Neural cell (in vitro differentiated cells): ENCODE measurements around the gene RPUSD3. TPM values are rescaled to one million over a fixed set of nuclear protein-coding genes. Genes with fewer than 3 reads are reported as not detected.

Experiments
- H2AFZ ChIP-seq: fragments of 200-600, 300-800 bp; sonication (generic), shearing (Covaris generic); 2 replicates; pipeline ENCODE4 v1.6.0; 2014; ENCODE audit warnings: low read depth, mild to moderate bottlenecking, antibody characterized with exemption, low read length, moderate library complexity
- H3F3A ChIP-seq: fragments of 200-600 bp; shearing (Covaris generic); 2 replicates; pipeline ENCODE4 v1.6.1; 2016; ENCODE audit warnings: mild to moderate bottlenecking, moderate library complexity, mixed read lengths, antibody characterized with exemption, low read length; ENCODE audit not compliant: insufficient read depth, poor library complexity, severe bottlenecking
- H3K27ac ChIP-seq: fragments of 200-600, 300-800 bp; sonication (generic), shearing (Covaris generic); 2 replicates; pipeline ENCODE4 v1.5.1; 2014; ENCODE audit warnings: mild to moderate bottlenecking, low read length, moderate library complexity
- H3K27me3 ChIP-seq: fragments of 300-800, 200-600 bp; sonication (generic), shearing (Covaris generic); 2 replicates; pipeline ENCODE4 v1.6.0; 2014; ENCODE audit warnings: mild to moderate bottlenecking, low read depth, low read length, moderate library complexity; ENCODE audit not compliant: insufficient read depth
- H3K36me3 ChIP-seq: fragments of 300-800, 200-600 bp; sonication (generic), shearing (Covaris generic); 2 replicates; pipeline ENCODE4 v1.5.1; 2014; ENCODE audit warnings: mild to moderate bottlenecking, antibody characterized with exemption, low read length, moderate library complexity; ENCODE audit not compliant: insufficient read depth
- H3K4me2 ChIP-seq: fragments of 300-800, 200-600 bp; sonication (generic), shearing (Covaris generic); 2 replicates; pipeline ENCODE4 v1.6.0; 2014; ENCODE audit warnings: mild to moderate bottlenecking, low read length
- H3K4me3 ChIP-seq: fragments of 300-800, 200-600 bp; sonication (generic), shearing (Covaris generic); 2 replicates; pipeline ENCODE4 v1.5.1; 2014; ENCODE audit warnings: mild to moderate bottlenecking, low read length, moderate library complexity
- H3K79me2 ChIP-seq: fragments of 200-600 bp; shearing (Covaris generic); replicated peaks from 2 replicates; pipeline ENCODE4 v1.6.0; 2014; ENCODE audit warnings: mild to moderate bottlenecking, low read length, moderate library complexity; ENCODE audit not compliant: insufficient read depth
- H3K9ac ChIP-seq: fragments of 300-800, 200-600 bp; sonication (generic), shearing (Covaris generic); 2 replicates; pipeline ENCODE4 v1.6.1; 2016; ENCODE audit warnings: mild to moderate bottlenecking, low read length, mixed read lengths
- H3K9me2 ChIP-seq: fragments of 200-600 bp; shearing (Covaris generic); 2 replicates; pipeline ENCODE4 v1.6.1; 2016; ENCODE audit warnings: mild to moderate bottlenecking, low read length, mixed read lengths; ENCODE audit not compliant: insufficient read depth
- H3K9me3 ChIP-seq: fragments of 200-600, 300-800 bp; sonication (generic), shearing (Covaris generic); 2 replicates; pipeline ENCODE4 v1.6.1; 2016; ENCODE audit warnings: mild to moderate bottlenecking, mixed run types, low read length, moderate library complexity, mixed read lengths
- H4K20me1 ChIP-seq: fragments of 200-600 bp; shearing (Covaris generic); 2 replicates; pipeline ENCODE4 v1.6.1; 2016; ENCODE audit warnings: mild to moderate bottlenecking, mixed run types; ENCODE audit not compliant: insufficient read depth
- EZH2 ChIP-seq: fragments of 200-600, 300-800 bp; shearing (Covaris generic), sonication (generic); IDR thresholded peaks from 2 replicates; pipeline ENCODE4 v1.6.1; 2014; ENCODE audit warnings: antibody characterized with exemption, low read length, borderline replicate concordance, mild to moderate bottlenecking; ENCODE audit not compliant: insufficient read depth, poor library complexity, severe bottlenecking
- MXI1 ChIP-seq: fragments of 450-650 bp; conservative IDR thresholded peaks from 2 replicates; pipeline ENCODE4 v1.6.1; 2014; ENCODE audit warnings: antibody characterized with exemption, mild to moderate bottlenecking; ENCODE audit not compliant: poor library complexity, severe bottlenecking
- SMC3 ChIP-seq: fragments of 450-650 bp; conservative IDR thresholded peaks from 2 replicates; pipeline ENCODE4 v1.6.1; 2014; ENCODE audit warnings: antibody characterized with exemption, mild to moderate bottlenecking, moderate library complexity; ENCODE audit not compliant: poor library complexity
- TAF1 ChIP-seq: IDR thresholded peaks from 2 replicates; pipeline ENCODE4 v1.6.1; 2012; ENCODE audit warnings: low read depth
- polyA plus RNA-seq: library from polyadenylated mRNA; depleted of rRNA; stranded (reverse); fragments of >200 nt; gene quantifications from 2 replicates; pipeline ENCODE4 v1.2.3, GENCODE V29; 2014
- TF ChIP-seq, protein P1 (sequence below): fragments of 450-650 bp; IDR thresholded peaks from 2 replicates; pipeline ENCODE4 v1.5.1; 2014; ENCODE audit warnings: antibody characterized with exemption, mild to moderate bottlenecking, moderate library complexity; ENCODE audit not compliant: poor library complexity, severe bottlenecking

RPUSD3 gene
- polyA plus RNA-seq, 1 donor from 2014 or later = 35.2 TPM

DNA sequence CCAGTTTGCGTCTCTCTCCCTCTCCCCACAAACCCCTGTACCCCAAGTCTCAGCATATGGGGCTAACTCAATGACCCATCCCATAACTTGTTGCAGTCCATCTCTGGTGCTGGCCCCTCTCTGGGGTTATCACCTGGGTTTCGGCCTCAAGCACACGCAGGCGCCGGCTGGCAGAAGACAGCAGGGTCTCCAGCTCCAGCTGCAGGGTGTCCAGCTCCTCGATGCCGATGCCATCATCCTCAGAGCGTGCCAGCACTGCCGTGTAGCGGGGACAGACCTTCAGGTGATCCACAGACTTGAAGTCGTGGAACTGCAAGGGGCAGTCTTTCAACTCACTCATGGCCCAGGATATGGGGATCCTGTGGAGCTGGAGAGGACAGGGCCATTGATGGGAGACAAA, 52.7 kb downstream of the RPUSD3 start:
- TF ChIP-seq TAF1 = no peak
- TF ChIP-seq, protein P1, sequence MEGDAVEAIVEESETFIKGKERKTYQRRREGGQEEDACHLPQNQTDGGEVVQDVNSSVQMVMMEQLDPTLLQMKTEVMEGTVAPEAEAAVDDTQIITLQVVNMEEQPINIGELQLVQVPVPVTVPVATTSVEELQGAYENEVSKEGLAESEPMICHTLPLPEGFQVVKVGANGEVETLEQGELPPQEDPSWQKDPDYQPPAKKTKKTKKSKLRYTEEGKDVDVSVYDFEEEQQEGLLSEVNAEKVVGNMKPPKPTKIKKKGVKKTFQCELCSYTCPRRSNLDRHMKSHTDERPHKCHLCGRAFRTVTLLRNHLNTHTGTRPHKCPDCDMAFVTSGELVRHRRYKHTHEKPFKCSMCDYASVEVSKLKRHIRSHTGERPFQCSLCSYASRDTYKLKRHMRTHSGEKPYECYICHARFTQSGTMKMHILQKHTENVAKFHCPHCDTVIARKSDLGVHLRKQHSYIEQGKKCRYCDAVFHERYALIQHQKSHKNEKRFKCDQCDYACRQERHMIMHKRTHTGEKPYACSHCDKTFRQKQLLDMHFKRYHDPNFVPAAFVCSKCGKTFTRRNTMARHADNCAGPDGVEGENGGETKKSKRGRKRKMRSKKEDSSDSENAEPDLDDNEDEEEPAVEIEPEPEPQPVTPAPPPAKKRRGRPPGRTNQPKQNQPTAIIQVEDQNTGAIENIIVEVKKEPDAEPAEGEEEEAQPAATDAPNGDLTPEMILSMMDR = no peak
- no peak for TF ChIP-seq SMC3
- no peak for TF ChIP-seq EZH2
- no peak for TF ChIP-seq MXI1
- H3K4me2 ChIP-seq = no peak overlapping the region
- H4K20me1 ChIP-seq = no peaks in the 10 kb centered on the region
- peaks cover 30% of the 10 kb centered on the region for H3K79me2 ChIP-seq
- no peak overlapping the region for H3K9ac ChIP-seq
- no peak overlapping the region for H3K27ac ChIP-seq
- peak overlapping the region; percentile 97 for H3K4me3 ChIP-seq
- peaks cover 5% of the 10 kb centered on the region for H3K36me3 ChIP-seq
- H3K27me3 ChIP-seq = no peaks in the 10 kb centered on the region
- H2AFZ ChIP-seq = no peak overlapping the region
- no peaks in the 10 kb centered on the region for H3K9me2 ChIP-seq
- H3F3A ChIP-seq = no peaks in the 10 kb centered on the region
- no peaks in the 10 kb centered on the region for H3K9me3 ChIP-seq

Other genes with a start within 250 kb of the RPUSD3 start
- 39.6 and 44.9 TPM in 2 replicates for gene MTMR14, start 194.5 kb downstream of the RPUSD3 start, polyA plus RNA-seq
- 0.32 TPM in 1 of 2 replicates, not detected in the other for gene CPNE9, start 140.2 kb downstream of the RPUSD3 start, polyA plus RNA-seq
- 14.9 and 18.0 TPM in 2 replicates for gene BRPF1, start 112.3 kb downstream of the RPUSD3 start, polyA plus RNA-seq
- 34.4 and 40.3 TPM in 2 replicates for gene OGG1, start 94.1 kb downstream of the RPUSD3 start, polyA plus RNA-seq
- gene CAMK1, start 74.1 kb downstream of the RPUSD3 start, polyA plus RNA-seq = 18.7 and 21.3 TPM in 2 replicates
- gene TADA3, start 51.5 kb downstream of the RPUSD3 start, polyA plus RNA-seq = 55.4 and 64.0 TPM in 2 replicates
- gene ARPC4, start 50.9 kb downstream of the RPUSD3 start, polyA plus RNA-seq = 179 and 188 TPM in 2 replicates
- gene TTLL3, start 33.7 kb downstream of the RPUSD3 start, polyA plus RNA-seq = 47.6 and 78.3 TPM in 2 replicates
- not detected in 2 replicates for gene CIDEC, start 36.2 kb upstream of the RPUSD3 start, polyA plus RNA-seq
- gene JAGN1, start 46.6 kb upstream of the RPUSD3 start, polyA plus RNA-seq = 22.5 and 26.5 TPM in 2 replicates
- 0.52 TPM in 1 of 2 replicates, not detected in the other for gene IL17RE, start 58.8 kb upstream of the RPUSD3 start, polyA plus RNA-seq
- 0.54 TPM in 1 of 2 replicates, not detected in the other for gene IL17RC, start 73.1 kb upstream of the RPUSD3 start, polyA plus RNA-seq
- gene CRELD1, start 89.8 kb upstream of the RPUSD3 start, polyA plus RNA-seq = 48.9 and 59.8 TPM in 2 replicates
- gene PRRT3, start 108.4 kb upstream of the RPUSD3 start, polyA plus RNA-seq = 2.9 and 4.3 TPM in 2 replicates
- gene EMC3, start 142.8 kb upstream of the RPUSD3 start, polyA plus RNA-seq = 88.9 and 117 TPM in 2 replicates
- 0.86 and 3.3 TPM in 2 replicates for gene FANCD2, start 182.4 kb upstream of the RPUSD3 start, polyA plus RNA-seq